SK-N-SH (cell line): ENCODE measurements around the gene LRRC75A. TPM values are rescaled to one million over a fixed set of nuclear protein-coding genes. Genes with fewer than 3 reads are reported as not detected.

Experiments
- CTCF ChIA-PET: fragments of 300-600, 350-600 bp; formaldehyde crosslinking; extraction: SDS; loops from one replicate; lab custom pipeline; 2021; lab: Yijun Ruan, JAX
- POLR2A ChIA-PET: fragments of 350-600 bp; sonication (Branson Sonifier 250); formaldehyde crosslinking; extraction: SDS; loops from one replicate; lab custom pipeline; 2020; ENCODE audit warnings: antibody characterized with exemption, inconsistent platforms; lab: Yijun Ruan, JAX
- DNase-seq: peaks from one replicate; pipeline ENCODE4 v3.0.0; 2012
- H2AFZ ChIP-seq: fragments of 200-600 bp; sonication (generic); 2 replicates; pipeline ENCODE4 v1.8.1; 2016; ENCODE audit warnings: antibody characterized with exemption, mild to moderate bottlenecking, low read depth
- H3F3A ChIP-seq: fragments of 200-600 bp; sonication (generic); replicated peaks from 2 replicates; pipeline ENCODE3; 2016; ENCODE audit warnings: antibody characterized with exemption, mild to moderate bottlenecking; ENCODE audit not compliant: insufficient read depth
- H3K27ac ChIP-seq, 2 experiments: fragments of 200-500 bp in 1 of 2; fragments of 200-600 bp in 1 of 2; sonication (Bioruptor generic) in 1 of 2; sonication (generic), shearing (Covaris generic) in 1 of 2; 2 replicates each; pipeline versions ENCODE4 v1.5.1 to v1.6.1; 2014 to 2016; ENCODE audit warnings: low read depth in 2 of 2, inconsistent platforms in 1 of 2, low read length in 1 of 2, mild to moderate bottlenecking in 1 of 2, mixed read lengths in 1 of 2
- H3K27me3 ChIP-seq: fragments of 200-600 bp; sonication (generic), shearing (Covaris generic); 2 replicates; pipeline ENCODE4 v1.6.1; 2016; ENCODE audit warnings: mixed run types; ENCODE audit not compliant: insufficient read depth
- H3K36me3 ChIP-seq, 2 experiments: fragments of 200-500 bp in 1 of 2; fragments of 200-600 bp in 1 of 2; sonication (Bioruptor generic) in 1 of 2; sonication (generic) in 1 of 2; replicated peaks in 1 of 2; 2 replicates each; pipeline versions ENCODE3 to v1.5.1; 2014 to 2016; ENCODE audit warnings: low read length in 1 of 2, mild to moderate bottlenecking in 1 of 2; ENCODE audit not compliant: insufficient read depth in 2 of 2, control insufficient read depth in 1 of 2
- H3K4me1 ChIP-seq, 2 experiments: fragments of 200-500 bp in 1 of 2; fragments of 200-600 bp in 1 of 2; sonication (Bioruptor generic) in 1 of 2; sonication (generic), shearing (Covaris generic) in 1 of 2; 2 replicates each; pipeline versions ENCODE4 v1.5.1 to v1.6.1; 2014 to 2016; ENCODE audit warnings: low read depth in 1 of 2, low read length in 1 of 2, mixed run types in 1 of 2; ENCODE audit not compliant: insufficient read depth in 2 of 2, control insufficient read depth in 1 of 2
- H3K4me2 ChIP-seq: fragments of 200-600 bp; sonication (generic), shearing (Covaris generic); 2 replicates; pipeline ENCODE4 v1.6.1; 2017; ENCODE audit warnings: mixed run types
- H3K4me3 ChIP-seq, 2 experiments: fragments of 200-500 bp in 1 of 2; fragments of 200-600 bp in 1 of 2; sonication (Bioruptor generic) in 1 of 2; sonication (generic), shearing (Covaris generic) in 1 of 2; 2 replicates each; pipeline versions ENCODE4 v1.5.1 to v1.8.1; 2014 to 2016; ENCODE audit warnings: low read depth in 2 of 2, inconsistent platforms in 1 of 2, low read length in 1 of 2, mild to moderate bottlenecking in 1 of 2, mixed read lengths in 1 of 2, moderate library complexity in 1 of 2
- H3K79me2 ChIP-seq: fragments of 200-600 bp; sonication (generic); 2 replicates; pipeline ENCODE4 v1.8.1; 2017; ENCODE audit warnings: mild to moderate bottlenecking; ENCODE audit not compliant: insufficient read depth
- H3K9ac ChIP-seq: fragments of 200-600 bp; sonication (generic); 2 replicates; pipeline ENCODE4 v1.6.1; 2017; ENCODE audit warnings: mixed run types
- H3K9me2 ChIP-seq: fragments of 200-600 bp; sonication (generic); 2 replicates; pipeline ENCODE4 v1.6.1; 2017; ENCODE audit warnings: mixed run types
- H3K9me3 ChIP-seq: fragments of 200-600 bp; sonication (generic); 2 replicates; pipeline ENCODE4 v1.6.1; 2017; ENCODE audit warnings: mixed run types, mild to moderate bottlenecking, moderate library complexity
- H4K20me1 ChIP-seq: fragments of 200-600 bp; sonication (generic); 2 replicates; pipeline ENCODE4 v1.6.1; 2017; ENCODE audit warnings: mild to moderate bottlenecking, mixed run types; ENCODE audit not compliant: insufficient read depth
- EZH2phosphoT487 ChIP-seq: fragments of 200-600 bp; sonication (generic); IDR thresholded peaks from 2 replicates; pipeline ENCODE4 v1.6.1; 2017; ENCODE audit warnings: low read depth, mixed run types, mild to moderate bottlenecking, antibody characterized with exemption, moderate library complexity, borderline replicate concordance
- FOSL2 ChIP-seq: IDR thresholded peaks from 2 replicates; pipeline ENCODE4 v1.4.0; 2012; ENCODE audit warnings: low read depth, mild to moderate bottlenecking, moderate library complexity, borderline replicate concordance
- FOXJ3 ChIP-seq: sonication (generic); formaldehyde crosslinking; IDR thresholded peaks from 2 replicates; pipeline ENCODE4 v1.5.1; 2020; ENCODE audit warnings: mild to moderate bottlenecking, missing genetic modification reagents
- GABPA ChIP-seq: IDR thresholded peaks from 2 replicates; pipeline ENCODE4 v1.4.0; 2012; ENCODE audit warnings: low read depth, mild to moderate bottlenecking
- MAX ChIP-seq: IDR thresholded peaks from 2 replicates; pipeline ENCODE4 v1.4.0; 2012; ENCODE audit warnings: low read depth
- MEF2A ChIP-seq: IDR thresholded peaks from 2 replicates; pipeline ENCODE4 v1.4.0; 2012; ENCODE audit warnings: low read depth, borderline replicate concordance
- MXI1 ChIP-seq: IDR thresholded peaks from 2 replicates; pipeline ENCODE4 v1.6.1; 2012; ENCODE audit warnings: mild to moderate bottlenecking, low read depth, low read length, improper control_type of control experiment
- NFIC ChIP-seq: IDR thresholded peaks from 2 replicates; pipeline ENCODE4 v1.4.0; 2012; ENCODE audit warnings: borderline replicate concordance
- PBX3 ChIP-seq: IDR thresholded peaks from 2 replicates; pipeline ENCODE4; 2012
- REST ChIP-seq: IDR thresholded peaks from 2 replicates; pipeline ENCODE4 v1.6.1; 2012; ENCODE audit warnings: mild to moderate bottlenecking, low read depth, low read length, moderate library complexity
- RXRA ChIP-seq: IDR thresholded peaks from 2 replicates; pipeline ENCODE4 v1.4.0; 2012; ENCODE audit warnings: low read depth, mild to moderate bottlenecking, borderline replicate concordance
- SIN3A ChIP-seq: IDR thresholded peaks from 2 replicates; pipeline ENCODE4 v1.6.1; 2012; ENCODE audit warnings: low read depth, mild to moderate bottlenecking, low read length, moderate library complexity, borderline replicate concordance
- SMC3 ChIP-seq: IDR thresholded peaks from 2 replicates; pipeline ENCODE4 v1.6.1; 2012; ENCODE audit warnings: low read depth, low read length, improper control_type of control experiment
- TAF1 ChIP-seq: IDR thresholded peaks from 2 replicates; pipeline ENCODE4 v1.6.1; 2012; ENCODE audit warnings: low read depth, mild to moderate bottlenecking, low read length, moderate library complexity, borderline replicate concordance
- TCF12 ChIP-seq: IDR thresholded peaks from 2 replicates; pipeline ENCODE4 v1.4.0; 2012
- TEAD4 ChIP-seq: IDR thresholded peaks from 2 replicates; pipeline ENCODE4 v1.4.0; 2012; ENCODE audit warnings: mild to moderate bottlenecking, borderline replicate concordance; ENCODE audit not compliant: insufficient read depth
- WGBS: methylation state at CpG from one replicate; pipeline ENCODE4 v1.1.6; 2017; ENCODE audit warnings: low lambda C conversion rate; 5-methylcytosine and 5-hydroxymethylcytosine counted together
- polyA plus RNA-seq, 3 experiments: library from polyadenylated mRNA; depleted of rRNA; stranded (reverse); fragments of >200 nt; gene quantifications; 2 replicates each; pipeline ENCODE4 v1.2.3, GENCODE V29; 2012
- TF ChIP-seq, protein P1 (sequence below): fragments of 150-350 bp; IDR thresholded peaks from 2 replicates; pipeline ENCODE4 v1.6.1; 2016; ENCODE audit warnings: mild to moderate bottlenecking, low read depth, low read length

The LRRC75A gene
- polyA plus RNA-seq, 1 of the 3 experiments (the other 2 are of a cell fraction), result 1.2 TPM

- no peak overlapping the region for H3K9ac ChIP-seq
- ChIA-PET POLR2A (no interaction called here), CTCF (interaction anchor here (7.8 to 33.7 kb wide), 2 partner anchors 14 to 54 kb away, joined by 68 to 746 read pairs; no protein-coding TSS in a partner anchor)
- no peak overlapping the region for H3K4me3 ChIP-seq
- H3K4me1 ChIP-seq, result peaks cover 0 to 59% of the 10 kb centered on the region in 2 experiments; a peak in 2 of 4 replicates
- H2AFZ ChIP-seq, result no peak overlapping the region
- H3K27ac ChIP-seq, result no peak overlapping the region
- DNase-seq, result no peak
- no peaks in the 10 kb centered on the region for H3K79me2 ChIP-seq
- H4K20me1 ChIP-seq, result no peaks in the 10 kb centered on the region
- H3K27me3 ChIP-seq, result no peaks in the 10 kb centered on the region
- TF ChIP-seq GABPA (no peak), MXI1 (no peak), MAX (no peak), PBX3 (no peak), NFIC (no peak), MEF2A (no peak), TCF12 (no peak), TEAD4 (no peak), REST (no peak), RXRA (no peak), SIN3A (no peak), SMC3 (no peak), EZH2phosphoT487 (no peak), FOXJ3 (no peak), FOSL2 (no peak), TAF1 (no peak)
- TF ChIP-seq, protein P1, sequence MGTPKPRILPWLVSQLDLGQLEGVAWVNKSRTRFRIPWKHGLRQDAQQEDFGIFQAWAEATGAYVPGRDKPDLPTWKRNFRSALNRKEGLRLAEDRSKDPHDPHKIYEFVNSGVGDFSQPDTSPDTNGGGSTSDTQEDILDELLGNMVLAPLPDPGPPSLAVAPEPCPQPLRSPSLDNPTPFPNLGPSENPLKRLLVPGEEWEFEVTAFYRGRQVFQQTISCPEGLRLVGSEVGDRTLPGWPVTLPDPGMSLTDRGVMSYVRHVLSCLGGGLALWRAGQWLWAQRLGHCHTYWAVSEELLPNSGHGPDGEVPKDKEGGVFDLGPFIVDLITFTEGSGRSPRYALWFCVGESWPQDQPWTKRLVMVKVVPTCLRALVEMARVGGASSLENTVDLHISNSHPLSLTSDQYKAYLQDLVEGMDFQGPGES, result no peak
- TF ChIP-seq, all 33 proteins: peak for 0
- Histone ChIP-seq H3K9me2 (no peaks in the 10 kb centered on the region), H3K9me3 (no peaks in the 10 kb centered on the region), H3K36me3 (no peaks in the 10 kb centered on the region), H3F3A (no peaks in the 10 kb centered on the region), H3K4me2 (no peak overlapping the region)
- WGBS, result 99% methylated on average over 6 of the region's 6 CpGs
Observed at GRCh38 chr17:16467044-16467443, 24.9 kb downstream of the LRRC75A start.
